ENCODE measurements around the gene SRD5A2.

Gene SRD5A2

GRCh38 chr2:31475692-31476091 is 105.0 kb downstream of the SRD5A2 start:
- no peaks in the 10 kb centered on the region for H3K9me3 ChIP-seq (ENCODE audit: control insufficient read depth, insufficient read depth, low read depth, low read length)
- H3K36me3 ChIP-seq (ENCODE audit: control insufficient read depth in 2 of 2, insufficient read depth in 1 of 2, low read length in 2 of 2): no peaks in the 10 kb centered on the region
- no peak for TF ChIP-seq KLF17 (tag by site-specific recombination; IDR thresholded peaks at IDR 0.05)
- TF ChIP-seq ZNF354C (tag by site-specific recombination; IDR thresholded peaks at IDR 0.05; ENCODE audit: borderline replicate concordance, low read depth): no peak
- no peak for TF ChIP-seq PRDM4 (tag by site-specific recombination; IDR thresholded peaks at IDR 0.05)
- no peak for TF ChIP-seq ZNF645 (tag by site-specific recombination; IDR thresholded peaks at IDR 0.05)
- no peak for TF ChIP-seq ZNF214 (tag by site-specific recombination; IDR thresholded peaks at IDR 0.05; ENCODE audit: borderline replicate concordance)
- TF ChIP-seq MYNN (tag by site-specific recombination; IDR thresholded peaks at IDR 0.05; ENCODE audit: borderline replicate concordance): no peak
- TF ChIP-seq ZNF23 (tag by site-specific recombination; IDR thresholded peaks at IDR 0.05; ENCODE audit: borderline replicate concordance): no peak
- no peak for TF ChIP-seq MEIS1 (CRISPR knock-in tag; IDR thresholded peaks at IDR 0.05; ENCODE audit: borderline replicate concordance)
- H3K4me3 ChIP-seq (ENCODE audit: low read depth, low read length): no peak overlapping the region
- H3K4me1 ChIP-seq (ENCODE audit: control insufficient read depth, insufficient read depth, low read length): no peaks in the 10 kb centered on the region
- H3K27ac ChIP-seq (ENCODE audit: extremely low read depth, low read depth, low read length): no peak overlapping the region
- POLR2A ChIA-PET: no interaction called here
- CTCF ChIA-PET: no interaction called here

GRCh38 chr2:31474296-31474695 is 106.4 kb downstream of the SRD5A2 start:
- POLR2A ChIA-PET: no interaction called here
- Histone ChIP-seq H3K27ac (ENCODE audit: extremely low read depth, low read depth, low read length) (no peak overlapping the region), H3K4me1 (ENCODE audit: control insufficient read depth, insufficient read depth, low read length) (no peaks in the 10 kb centered on the region), H3K4me3 (ENCODE audit: low read depth, low read length) (no peak overlapping the region), H3K36me3 (ENCODE audit: control insufficient read depth in 2 of 2, insufficient read depth in 1 of 2, low read length in 2 of 2) (no peaks in the 10 kb centered on the region), H3K9me3 (ENCODE audit: control insufficient read depth, insufficient read depth, low read depth, low read length) (no peaks in the 10 kb centered on the region)
- CTCF ChIA-PET: no interaction called here
- TF ChIP-seq ZNF501 (tag by site-specific recombination; IDR thresholded peaks at IDR 0.05) (no peak), ZNF645 (tag by site-specific recombination; IDR thresholded peaks at IDR 0.05) (no peak), ZNF776 (tag by site-specific recombination; IDR thresholded peaks at IDR 0.05; ENCODE audit: borderline replicate concordance) (no peak), ZNF704 (tag by site-specific recombination; IDR thresholded peaks at IDR 0.05) (no peak), ZFP69B (tag by site-specific recombination; IDR thresholded peaks at IDR 0.05) (no peak), ZNF394 (tag by site-specific recombination; IDR thresholded peaks at IDR 0.05; ENCODE audit: borderline replicate concordance) (no peak), ZNF660 (tag by site-specific recombination; IDR thresholded peaks at IDR 0.05) (no peak), ZNF140 (tag by site-specific recombination; IDR thresholded peaks at IDR 0.05) (no peak), ZNF629 (tag by site-specific recombination; IDR thresholded peaks at IDR 0.05) (no peak), KLF17 (tag by site-specific recombination; IDR thresholded peaks at IDR 0.05) (no peak), ZNF530 (tag by site-specific recombination; IDR thresholded peaks at IDR 0.05; ENCODE audit: low read depth) (no peak), ZNF529 (tag by site-specific recombination; IDR thresholded peaks at IDR 0.05; ENCODE audit: insufficient replicate concordance) (no peak), ZNF664 (tag by site-specific recombination; IDR thresholded peaks at IDR 0.05) (no peak), ZNF623 (tag by site-specific recombination; IDR thresholded peaks at IDR 0.05) (no peak)

Data from HEK293 (cell line).